Skin epidermis (tissue), 12 donors: ENCODE measurements around the gene LAMTOR5.

Experiments used
- H3K27ac ChIP-seq, 21 experiments: fragments of 200-600 bp; sonication (generic) in 11 of 21; one replicate each; pipeline ENCODE4 v1.5.0; 2020; ENCODE audit warnings: mild to moderate bottlenecking in 3 of 21, inconsistent platforms in 2 of 21, moderate library complexity in 2 of 21
- H3K4me3 ChIP-seq, 7 experiments: fragments of 200-600 bp; sonication (generic) in 2 of 7; one replicate each; pipeline ENCODE4 v1.5.0; 2020; ENCODE audit warnings: inconsistent platforms in 2 of 7, mild to moderate bottlenecking in 2 of 7, moderate library complexity in 1 of 7

LAMTOR5 gene

GRCh38 chr1:110393691-110394492 is 13.6 kb downstream of the LAMTOR5 start:
- Histone ChIP-seq H3K27ac (no peak overlapping the region), H3K4me3 (no peak overlapping the region)

GRCh38 chr1:110393286-110393685 is 14.2 kb downstream of the LAMTOR5 start:
- Histone ChIP-seq H3K27ac (no peak overlapping the region), H3K4me3 (no peak overlapping the region)

- peak within 1 kb of the TSS in 2 of 21 experiments; percentile 23 to 30 for H3K27ac ChIP-seq
Measured at GRCh38 chr1:110390692-110391245, 16.7 kb downstream of the LAMTOR5 start, which contains the start of gene SLC16A4. Gene SLC16A4, minus strand, starts transcription at chr1:110391026. Its CDS starts 1,703 bp downstream, at chr1:110389323.

GRCh38 chr1:110390096-110390495 is 17.4 kb downstream of the LAMTOR5 start:
- Histone ChIP-seq H3K4me3 (no peak overlapping the region), H3K27ac (peak overlapping the region in 2 of 21 experiments; percentile 23 to 30)

More at GRCh38 chr1:110390692-110391245, 16.7 kb downstream of the LAMTOR5 start, which contains the start of gene SLC16A4:
- no peak within 1 kb of the TSS for H3K4me3 ChIP-seq

- Histone ChIP-seq H3K4me3 (no peak overlapping the region), H3K27ac (peak overlapping the region in 1 of 21 experiments; percentile 10)
Measured at GRCh38 chr1:110387048-110387754, 20.3 kb downstream of the LAMTOR5 start.

- Histone ChIP-seq H3K4me3 (no peak overlapping the region), H3K27ac (peak overlapping the region in 1 of 21 experiments; percentile 30)
Measured at GRCh38 chr1:110385369-110385768, 22.1 kb downstream of the LAMTOR5 start.

GRCh38 chr1:110384581-110385321 is 22.7 kb downstream of the LAMTOR5 start:
- no peak overlapping the region for H3K4me3 ChIP-seq

GRCh38 chr1:110383251-110383990 is 24.1 kb downstream of the LAMTOR5 start:
- Histone ChIP-seq H3K4me3 (no peak overlapping the region), H3K27ac (peak overlapping the region in 6 of 21 experiments; percentile 8 to 49 (median 30))

More at GRCh38 chr1:110384581-110385321, 22.7 kb downstream of the LAMTOR5 start:
- peak overlapping the region in 2 of 21 experiments; percentile 21 to 43 for H3K27ac ChIP-seq

GRCh38 chr1:110380672-110381283 is 26.7 kb downstream of the LAMTOR5 start:
- Histone ChIP-seq H3K27ac (peak overlapping the region in 1 of 21 experiments; percentile 35), H3K4me3 (no peak overlapping the region)

GRCh38 chr1:110375490-110375889 is 32.0 kb downstream of the LAMTOR5 start:
- H3K4me3 ChIP-seq = no peak overlapping the region
- no peak overlapping the region for H3K27ac ChIP-seq

GRCh38 chr1:110370827-110371226 is 36.7 kb downstream of the LAMTOR5 start:
- no peak overlapping the region for H3K4me3 ChIP-seq
- H3K27ac ChIP-seq = no peak overlapping the region

GRCh38 chr1:110364221-110364620 is 43.3 kb downstream of the LAMTOR5 start:
- no peak overlapping the region for H3K4me3 ChIP-seq
- H3K27ac ChIP-seq = no peak overlapping the region

- no peak overlapping the region for H3K4me3 ChIP-seq
- no peak overlapping the region for H3K27ac ChIP-seq
Measured at GRCh38 chr1:110361856-110362255, 45.6 kb downstream of the LAMTOR5 start.

GRCh38 chr1:110360431-110360830 is 47.1 kb downstream of the LAMTOR5 start:
- no peak overlapping the region for H3K4me3 ChIP-seq
- H3K27ac ChIP-seq = no peak overlapping the region

- H3K4me3 ChIP-seq = no peak overlapping the region
- H3K27ac ChIP-seq = no peak overlapping the region
Measured at GRCh38 chr1:110356379-110356778, 51.1 kb downstream of the LAMTOR5 start.

- no peak overlapping the region for H3K4me3 ChIP-seq
- no peak overlapping the region for H3K27ac ChIP-seq
Measured at GRCh38 chr1:110355321-110355720, 52.2 kb downstream of the LAMTOR5 start.
